GM19395 (cell line): ENCODE results near the gene RALGAPB.
"Not testable (repeated sequence)": the region's sequence is repeated elsewhere in the genome, so short reads cannot be mapped to it uniquely, and the experiment has no call there.

Experiments
- ATAC-seq: cut with Tn5 transposase; IDR thresholded peaks from one replicate; pipeline ENCODE4 v1.9.1; 2021; ENCODE audit warnings: mild to moderate bottlenecking, moderate library complexity; ENCODE audit not compliant: unreplicated experiment

The RALGAPB gene

DNA sequence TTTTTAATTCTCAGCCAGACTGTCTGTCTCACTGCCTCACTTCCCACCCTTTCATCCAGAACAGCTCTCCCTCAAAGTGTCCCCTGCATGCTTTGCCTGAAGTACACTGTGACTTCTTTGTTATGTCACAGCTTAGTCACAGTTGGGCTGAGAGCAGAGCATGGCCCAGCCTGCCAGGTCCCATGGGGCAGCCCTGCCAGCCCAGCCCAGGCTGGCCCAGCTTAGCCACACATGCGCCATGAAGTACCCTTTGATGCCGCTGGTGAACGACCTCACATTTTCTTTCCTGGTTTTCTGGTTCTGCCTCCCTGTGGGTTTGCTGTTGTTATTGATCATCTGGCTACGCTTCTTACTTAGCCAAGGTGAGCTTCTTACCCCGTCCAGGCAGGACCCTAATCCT, 108.4 kb downstream of the RALGAPB start, which contains the start of gene ADIG:
Gene ADIG (plus strand): TSS at position 185 of the 400 bp plus-strand sequence. CDS start 54 bp downstream, at position 239.
- ATAC-seq = no peak

DNA sequence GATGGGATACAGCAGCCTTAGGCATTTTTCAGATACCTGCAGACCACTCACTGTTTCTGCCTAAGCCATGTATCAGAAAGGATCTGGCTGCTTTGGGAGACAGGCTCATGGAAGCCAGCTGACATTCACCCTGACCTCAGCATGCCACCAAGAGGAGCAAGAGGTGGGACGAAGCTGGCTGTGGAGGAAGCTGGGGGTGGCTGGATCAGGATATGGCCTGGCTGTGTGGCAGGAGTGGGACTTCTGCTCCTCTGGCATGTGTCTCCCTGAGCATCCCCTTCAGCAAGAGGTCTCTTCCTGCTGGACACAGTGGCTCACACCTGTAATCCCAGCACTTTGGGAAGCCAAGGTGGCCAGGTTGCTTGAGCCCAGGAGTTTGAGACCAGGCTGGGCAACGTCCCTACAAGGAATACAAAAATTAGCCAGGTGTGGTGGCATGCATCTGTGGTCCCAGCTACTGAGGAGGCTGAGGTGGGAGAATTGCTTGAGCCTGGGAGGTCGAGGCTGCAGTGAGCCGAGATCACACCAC, 109.3 kb downstream of the RALGAPB start:
- ATAC-seq = no peak

DNA sequence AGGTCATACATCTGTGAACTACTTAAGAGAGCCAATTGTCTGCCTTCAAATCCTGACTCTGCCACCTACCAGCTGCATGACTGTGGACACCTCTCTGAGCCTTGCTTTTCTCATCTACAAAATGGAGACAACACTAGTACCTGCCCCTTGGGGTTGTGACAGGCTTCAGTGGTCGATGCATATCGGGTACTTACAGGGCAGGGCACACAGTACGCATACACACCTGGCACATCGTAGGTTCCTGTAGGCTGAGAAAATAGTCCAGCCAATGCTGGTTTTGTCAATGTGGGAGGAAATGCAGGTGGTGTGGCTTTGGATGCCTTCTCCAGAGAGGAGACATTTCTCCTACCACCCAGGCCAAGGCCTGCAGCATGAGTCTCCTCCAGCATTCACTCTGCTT, 110.7 kb downstream of the RALGAPB start:
- no peak for ATAC-seq

DNA sequence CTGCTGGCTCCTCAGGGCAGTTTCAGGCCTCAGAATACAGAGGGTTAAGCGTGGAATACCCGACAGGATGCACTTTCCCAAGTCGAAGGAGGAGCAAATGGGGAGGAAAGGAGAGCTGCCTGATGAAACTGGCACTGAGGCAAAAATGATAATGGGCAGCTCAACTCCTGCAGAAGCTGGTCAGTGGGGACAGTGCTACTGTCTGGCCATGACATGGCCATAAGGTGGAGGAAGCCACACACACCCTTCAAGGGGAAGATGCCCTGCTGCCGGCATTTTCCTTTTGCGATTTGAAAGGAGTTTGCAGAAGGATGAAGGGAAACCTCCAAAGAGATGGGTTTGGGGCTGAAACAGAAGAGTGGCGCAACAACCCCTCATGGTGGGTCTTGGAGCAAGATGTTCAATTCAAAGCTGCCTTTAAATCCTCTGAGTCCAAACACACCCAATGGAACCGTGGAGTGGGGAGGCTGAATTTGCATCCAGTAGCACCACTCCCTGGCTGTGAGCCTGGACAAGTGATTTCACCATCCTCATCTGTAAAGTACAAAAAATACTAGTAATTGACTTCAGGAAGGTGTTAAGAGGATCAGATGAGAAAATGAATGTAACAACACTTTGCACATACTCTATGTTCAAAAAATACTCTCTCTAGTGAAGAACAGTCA, 111.6 kb downstream of the RALGAPB start:
- ATAC-seq = no peak

DNA sequence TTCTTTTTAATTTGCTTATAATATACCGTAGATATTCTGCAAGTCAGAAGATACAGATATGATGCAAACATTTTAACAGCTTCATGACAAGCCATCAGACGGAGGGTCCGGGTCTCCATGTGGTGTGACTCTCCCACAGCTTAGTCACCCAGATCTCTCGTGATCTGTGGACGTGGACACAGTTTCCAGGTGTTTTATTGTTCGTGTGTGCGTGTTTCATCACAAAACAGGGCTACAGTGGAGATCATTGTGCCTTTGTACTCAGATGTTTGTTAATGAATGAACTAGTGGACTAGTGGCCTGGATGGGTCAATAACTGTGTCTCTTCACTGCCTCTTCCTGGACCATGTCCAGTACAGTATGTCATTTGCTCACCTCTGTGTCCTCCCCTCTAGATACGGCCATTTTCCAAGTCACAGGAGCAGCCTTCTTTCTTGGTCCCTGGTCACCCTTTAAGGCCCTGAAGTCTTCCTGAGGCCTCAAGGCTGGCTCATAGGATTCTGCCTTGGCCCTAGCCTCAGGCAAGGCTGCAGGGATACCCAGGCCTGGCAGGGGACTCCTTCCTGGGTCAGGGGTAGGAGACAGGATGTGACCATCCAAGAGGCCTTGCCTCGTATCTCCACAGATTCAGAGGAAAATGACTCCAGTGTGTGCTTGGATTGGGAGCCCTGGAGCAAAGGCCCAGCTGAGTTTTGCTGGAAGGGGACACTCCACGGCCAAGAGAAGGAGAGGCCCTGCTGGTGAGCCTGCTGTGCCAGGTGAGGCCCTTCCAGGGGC, 112.9 kb downstream of the RALGAPB start:
- no peak for ATAC-seq

DNA sequence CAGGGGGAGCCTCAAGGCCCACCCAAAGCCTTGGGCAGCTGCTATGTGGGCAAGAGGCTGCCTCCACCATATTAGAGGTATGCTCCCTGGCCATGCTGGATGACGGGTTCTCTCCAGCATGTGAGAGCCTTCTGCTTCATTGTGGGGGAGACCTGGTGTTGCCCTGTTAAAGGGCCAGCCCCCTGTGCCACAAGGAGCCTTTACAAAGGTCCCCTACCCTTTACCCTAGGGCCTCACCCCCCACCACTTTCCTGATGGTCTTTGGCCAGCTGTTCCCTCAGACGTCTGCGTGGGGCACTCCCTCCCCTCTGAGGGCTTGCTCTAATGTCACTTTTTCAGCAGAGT, 113.5 kb downstream of the RALGAPB start:
- no peak for ATAC-seq

DNA sequence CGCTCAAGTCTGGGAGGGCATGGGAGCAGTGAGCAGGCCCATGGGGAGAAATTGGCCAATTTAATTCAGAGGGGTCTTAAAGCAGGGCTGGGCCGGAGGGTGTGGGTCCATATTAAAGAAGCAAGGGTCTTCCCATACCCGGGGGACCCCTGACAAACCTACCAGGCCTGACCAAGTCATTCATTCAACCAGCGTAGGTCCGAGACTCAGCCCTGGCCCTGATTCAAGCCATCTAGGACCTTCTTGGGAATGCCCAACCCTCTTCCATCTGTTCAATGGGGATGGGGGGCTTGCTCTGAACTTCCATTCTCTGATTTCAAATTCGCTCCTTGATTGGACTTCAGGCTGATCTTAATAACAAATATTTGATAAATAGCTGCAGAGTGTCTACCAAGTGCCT, 115.7 kb downstream of the RALGAPB start:
- ATAC-seq = no peak

DNA sequence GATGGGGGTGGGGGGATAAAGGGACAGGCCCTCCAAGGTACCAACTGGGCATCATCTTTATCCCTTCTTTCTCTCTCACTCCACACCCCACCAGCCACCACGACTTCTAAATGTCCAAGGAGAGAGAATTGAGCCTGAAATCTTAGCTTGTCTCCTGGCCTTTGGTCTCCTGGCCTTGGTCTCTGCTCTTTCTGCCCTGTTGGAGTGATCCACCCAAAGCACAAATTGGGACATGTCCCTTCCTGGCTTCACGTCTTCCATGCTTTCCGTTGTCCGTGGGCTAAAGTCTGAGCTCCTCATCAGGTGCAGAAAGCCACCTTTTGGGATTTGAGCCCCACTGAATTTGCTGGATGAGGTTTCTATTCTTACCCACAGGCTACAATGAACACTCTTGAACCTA, 116.7 kb downstream of the RALGAPB start:
- ATAC-seq = no peak

DNA sequence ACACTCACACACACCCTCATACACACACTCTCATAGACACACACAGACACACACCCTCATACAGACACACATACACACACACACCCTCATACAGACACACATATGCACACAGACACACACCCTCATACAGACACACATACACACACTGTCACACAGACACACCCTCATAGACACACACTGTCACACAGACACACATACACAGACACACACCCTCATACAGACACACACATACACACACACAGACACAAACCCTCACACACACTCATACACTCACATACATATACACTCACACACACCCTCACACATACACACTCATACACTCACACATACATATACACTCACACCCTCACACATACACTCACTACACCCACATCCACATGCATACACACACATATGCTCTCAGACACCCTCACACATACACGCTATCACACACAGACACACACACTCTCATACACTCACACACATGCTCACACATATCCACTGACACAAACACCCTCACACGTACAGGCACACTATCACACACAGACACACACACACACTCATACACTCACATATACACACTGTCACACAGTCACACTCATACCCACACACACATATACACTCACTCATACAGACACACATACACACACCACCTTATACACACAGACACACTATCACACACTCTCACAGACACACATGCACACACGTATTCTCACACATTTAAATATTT, 117.5 kb downstream of the RALGAPB start:
- ATAC-seq = no peak

DNA sequence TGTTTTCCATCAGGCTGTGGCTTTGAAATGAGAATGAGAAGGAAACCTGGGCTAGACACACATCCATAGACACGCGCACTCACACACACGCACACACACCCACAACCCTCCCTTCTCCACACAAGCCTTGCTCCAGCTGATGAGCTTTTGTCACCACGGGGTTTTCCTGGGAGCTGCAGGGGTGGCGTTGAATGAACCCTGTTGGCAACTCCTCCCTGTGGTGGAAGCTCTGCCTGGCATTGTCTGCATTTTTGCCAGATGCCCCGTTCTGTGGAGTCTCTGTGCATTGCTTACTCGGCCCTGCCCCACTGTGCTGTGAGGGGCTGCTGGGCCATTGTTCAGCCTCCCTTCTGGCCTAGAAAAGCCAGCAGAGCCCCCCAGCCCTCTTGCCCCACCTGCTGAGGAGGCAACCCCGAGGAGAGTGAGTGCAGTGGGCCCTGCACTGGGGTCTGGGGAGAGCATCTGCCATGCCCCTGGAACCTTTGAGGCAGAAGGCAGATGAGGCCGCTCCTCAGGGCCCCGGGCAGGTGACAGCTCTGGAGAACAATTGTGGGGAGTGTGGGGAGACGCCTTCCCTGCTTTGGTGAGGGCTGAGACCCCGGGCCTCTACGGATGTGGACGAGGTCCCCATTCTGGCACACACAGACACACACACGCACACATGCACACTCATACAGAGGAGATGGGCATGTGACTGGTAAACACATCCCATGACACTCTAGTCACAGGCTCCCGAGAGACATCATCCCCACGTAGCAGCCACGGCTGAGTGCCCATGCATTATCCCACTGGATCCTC, 118.2 kb downstream of the RALGAPB start:
- no peak for ATAC-seq

DNA sequence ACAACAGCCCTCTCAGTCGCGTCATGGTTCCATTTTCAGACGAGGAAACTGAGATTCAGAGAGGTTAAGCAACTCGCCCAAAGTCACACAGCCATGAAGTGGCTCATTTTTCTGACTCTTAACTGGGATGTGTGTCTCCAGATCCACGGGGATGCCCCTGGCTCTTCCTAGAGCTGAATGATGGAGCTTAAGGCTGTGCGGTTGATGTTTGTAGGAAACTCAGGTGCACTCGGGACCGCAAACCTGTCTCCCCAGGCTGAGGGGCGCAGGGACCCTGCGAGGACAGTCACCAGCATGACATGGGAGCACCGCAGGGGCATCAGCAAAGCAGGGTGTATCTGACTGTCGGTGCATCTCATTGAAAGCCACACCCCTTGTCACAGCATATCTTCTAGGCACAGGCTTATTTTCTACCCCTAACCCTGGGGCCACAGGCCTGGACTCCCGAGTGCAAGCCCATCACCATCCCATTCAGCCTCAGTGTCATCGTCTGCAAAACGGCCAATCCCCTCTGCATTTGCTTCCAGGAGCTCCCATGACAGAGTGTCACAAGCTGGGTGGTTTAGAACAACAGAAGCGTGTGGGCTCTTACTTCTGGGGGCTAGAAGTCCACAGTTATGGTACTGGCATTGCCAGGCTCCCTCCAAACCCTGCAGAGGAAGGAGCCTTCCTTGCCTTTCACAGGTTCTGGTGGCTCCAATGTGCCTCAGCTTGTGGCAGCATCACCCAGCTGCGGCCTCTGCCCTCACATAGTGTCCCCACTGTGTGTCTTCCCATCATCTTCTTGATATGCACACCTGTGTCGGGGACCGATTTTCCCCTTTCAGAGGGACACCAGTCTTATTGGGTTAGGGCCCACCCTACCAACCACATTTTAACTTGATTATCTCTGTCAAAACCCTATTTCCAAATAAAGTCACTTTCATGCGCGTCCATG, 119.1 kb downstream of the RALGAPB start:
- no peak for ATAC-seq

DNA sequence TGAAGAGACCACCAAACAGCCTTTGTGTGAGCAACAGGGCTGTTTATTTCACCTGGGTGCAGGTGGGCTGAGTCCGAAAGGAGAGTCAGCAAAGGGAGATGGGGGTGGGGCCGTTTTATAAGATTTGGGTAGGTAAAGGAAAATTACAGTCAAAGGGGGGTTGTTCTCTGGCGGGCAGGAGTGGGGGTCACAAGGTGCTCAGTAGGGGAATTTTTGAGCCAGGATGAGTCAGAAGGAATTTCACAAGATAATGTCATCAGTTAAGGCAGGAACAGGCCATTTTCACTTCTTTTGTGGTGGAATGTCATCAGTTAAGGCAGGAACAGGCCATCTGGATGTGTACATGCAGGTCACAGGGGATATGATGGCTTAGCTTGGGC, 119.8 kb downstream of the RALGAPB start:
- not testable (repeated sequence) for ATAC-seq

DNA sequence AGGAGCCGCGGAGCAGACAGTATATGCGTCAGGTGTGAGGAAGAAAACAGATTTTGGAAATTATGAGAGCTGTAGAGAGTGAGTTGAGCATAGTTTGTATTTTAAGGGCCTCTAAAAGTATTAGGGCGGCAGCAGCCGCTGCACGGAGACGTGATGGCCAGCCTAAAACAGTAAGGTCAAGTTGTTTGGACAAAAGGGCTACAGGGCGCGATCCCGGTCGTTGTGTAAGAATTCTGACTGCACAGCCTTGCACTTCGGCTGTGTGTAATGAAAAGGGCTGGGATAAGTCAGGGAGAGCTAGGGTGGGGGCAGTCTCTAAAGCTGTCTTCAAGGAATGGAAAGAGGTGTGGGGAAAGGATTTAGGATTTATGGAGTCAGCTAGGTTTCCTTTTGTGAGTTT, 121.6 kb downstream of the RALGAPB start:
- not testable (repeated sequence) for ATAC-seq

DNA sequence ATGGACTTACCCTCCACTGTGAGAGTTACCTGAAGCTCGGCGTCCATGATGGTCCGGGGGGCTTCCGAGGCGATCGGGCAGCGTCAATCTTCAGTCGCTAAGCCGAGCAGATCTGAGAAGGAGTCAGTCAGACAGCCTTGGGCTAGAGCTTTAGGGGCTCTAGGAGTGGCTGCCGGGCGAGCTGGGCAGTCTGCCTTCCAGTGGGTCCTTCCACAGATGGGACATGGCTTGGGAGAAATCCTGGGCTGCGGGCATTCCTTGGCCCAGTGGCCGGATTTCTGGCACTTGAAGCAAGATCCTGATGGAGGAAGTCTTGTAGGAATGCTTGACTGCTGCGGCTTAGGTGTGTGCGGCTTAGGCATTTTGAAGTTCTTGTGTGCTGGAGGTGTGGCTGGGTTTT, 123.2 kb downstream of the RALGAPB start:
- ATAC-seq = not testable (repeated sequence)

DNA sequence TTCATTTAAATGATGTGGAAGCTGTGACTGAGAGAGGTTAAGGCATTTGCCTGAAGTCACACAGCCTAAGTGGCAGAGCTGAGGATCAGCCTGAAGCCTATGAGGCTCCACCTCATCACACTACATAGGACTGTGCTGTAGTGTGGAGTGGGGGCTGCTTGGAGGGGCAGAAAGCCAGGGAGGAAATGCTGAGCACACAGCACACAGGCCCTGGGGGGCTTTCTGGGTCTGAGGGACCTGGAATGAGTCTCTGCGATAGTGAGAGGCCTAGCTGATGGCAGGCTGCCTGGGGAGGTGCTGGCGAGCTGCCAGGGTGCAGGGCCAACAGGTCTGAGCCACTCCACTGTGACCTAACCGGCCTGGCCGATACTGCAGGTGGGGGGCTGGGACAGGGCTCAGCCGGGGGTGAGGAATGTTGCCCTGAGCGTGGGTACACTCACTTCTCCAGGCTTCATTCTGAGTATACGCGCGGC, 126.8 kb downstream of the RALGAPB start:
- no peak for ATAC-seq

DNA sequence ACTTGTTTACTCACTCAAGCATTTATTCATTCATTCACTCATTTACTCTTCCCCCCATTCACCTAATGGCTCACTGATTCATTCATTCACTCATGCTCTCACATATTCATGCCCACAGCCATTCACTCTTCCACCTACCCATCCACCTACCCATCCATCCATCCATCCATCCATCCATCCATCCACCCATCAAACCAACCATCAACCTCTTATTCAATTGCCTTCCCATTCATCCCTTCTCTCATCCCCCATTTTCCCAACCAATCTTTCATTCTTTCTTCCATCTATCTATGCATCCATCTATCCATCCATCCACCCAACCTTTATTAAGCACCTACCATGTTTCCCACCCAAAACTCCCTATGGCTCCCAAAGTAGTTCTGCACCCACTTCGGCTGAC, 127.4 kb downstream of the RALGAPB start:
- ATAC-seq = no peak

DNA sequence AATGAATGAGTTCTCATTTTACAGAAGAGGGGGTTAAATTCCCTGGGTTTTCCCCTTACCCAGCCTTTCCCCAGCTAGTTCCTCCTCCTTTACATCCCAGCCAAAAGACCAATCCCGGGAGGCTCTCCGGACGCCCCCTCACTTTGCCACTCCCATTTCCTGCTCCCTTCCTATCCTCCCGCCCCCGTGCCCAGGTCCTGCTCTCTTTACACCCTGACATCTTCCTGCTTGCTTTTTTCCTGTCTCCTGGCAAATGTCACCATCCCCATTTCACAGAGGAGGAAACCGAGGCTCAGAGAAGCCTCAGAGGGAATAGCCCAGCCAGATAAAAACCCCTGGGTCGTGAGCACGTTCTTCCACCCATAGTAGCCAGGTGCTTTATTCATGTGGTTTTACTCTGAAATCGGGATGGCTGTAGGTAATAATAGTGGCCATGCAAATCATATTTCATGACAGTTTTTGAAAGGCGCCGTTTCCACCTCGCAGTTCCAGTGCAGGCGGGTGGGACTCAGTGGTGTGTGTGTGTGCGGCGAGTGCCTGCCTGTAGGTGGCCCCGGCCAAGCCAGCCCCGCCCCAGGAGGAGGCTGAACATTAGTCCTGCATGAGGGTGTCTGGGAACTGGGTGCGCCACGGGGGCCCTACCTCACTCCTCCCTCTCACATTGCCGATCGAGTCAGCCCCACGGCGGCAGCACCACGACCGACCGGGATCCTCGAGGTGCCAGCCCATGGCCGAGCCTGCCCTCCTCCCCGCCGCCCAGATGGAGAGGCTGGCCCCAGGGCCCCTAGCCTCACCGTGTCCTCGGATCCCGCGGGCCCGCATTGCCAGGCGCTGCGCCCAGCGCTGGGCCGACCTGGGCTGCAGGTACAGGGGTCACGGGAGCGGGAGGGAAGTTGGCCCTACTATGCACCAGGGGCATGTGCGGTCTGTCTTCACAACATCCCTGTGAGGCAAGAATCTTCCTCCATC, 128.9 kb downstream of the RALGAPB start, which contains the start of gene ARHGAP40:
Gene ARHGAP40 (plus strand): TSS at position 594 of the 969 bp plus-strand sequence.
- peak; percentile 67 for ATAC-seq

DNA sequence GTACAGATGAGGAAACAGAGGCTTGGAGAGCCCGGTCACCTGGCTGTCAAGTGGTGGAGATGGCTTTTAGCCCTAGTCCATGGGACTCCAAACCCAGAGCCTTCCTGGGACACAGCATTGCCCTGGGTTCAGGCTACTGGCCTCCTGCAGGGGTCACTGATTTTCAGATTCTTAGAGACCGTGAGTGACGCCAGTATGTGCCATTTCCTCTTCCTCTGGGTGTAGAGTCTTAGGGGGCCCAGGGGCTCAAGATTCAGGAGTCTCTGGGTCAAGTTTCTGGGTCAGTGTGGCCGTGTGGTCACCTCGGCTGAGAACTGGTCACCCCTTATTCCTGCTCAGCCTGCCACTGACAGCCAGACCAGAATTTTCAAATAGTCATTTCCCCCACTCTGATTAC, 129.5 kb downstream of the RALGAPB start:
- ATAC-seq = no peak
